ENCODE results near the gene FTSJ1.
"Not testable (repeated sequence)": the region's sequence is repeated elsewhere in the genome, so short reads cannot be mapped to it uniquely, and the experiment has no call there.

FTSJ1 gene

GRCh38 chrX:48514126-48514806 is 38.3 kb downstream of the FTSJ1 start:
- no peak for TF ChIP-seq CTCF (IDR thresholded peaks at IDR 0.05; ENCODE audit: control insufficient read depth, extremely low read depth, insufficient read depth)
- no peak overlapping the region for H3K4me3 ChIP-seq (ENCODE audit: low read depth, low read length)

GRCh38 chrX:48514868-48515460 is 39.0 kb downstream of the FTSJ1 start:
- DNase-seq (ENCODE audit: low read depth) = no peak
- H3K4me3 ChIP-seq (ENCODE audit: low read depth, low read length) = no peak overlapping the region
- TF ChIP-seq CTCF (IDR thresholded peaks at IDR 0.05; ENCODE audit: control insufficient read depth, extremely low read depth, insufficient read depth) = no peak

More at GRCh38 chrX:48514126-48514806, 38.3 kb downstream of the FTSJ1 start:
- DNase-seq (ENCODE audit: low read depth) = no peak

GRCh38 chrX:48515842-48516241 is 39.8 kb downstream of the FTSJ1 start:
- H3K4me3 ChIP-seq (ENCODE audit: low read depth, low read length) = no peak overlapping the region
- DNase-seq (ENCODE audit: low read depth) = no peak
- TF ChIP-seq CTCF (IDR thresholded peaks at IDR 0.05; ENCODE audit: control insufficient read depth, extremely low read depth, insufficient read depth) = no peak

GRCh38 chrX:48516285-48516684 is 40.3 kb downstream of the FTSJ1 start:
- no peak for TF ChIP-seq CTCF (IDR thresholded peaks at IDR 0.05; ENCODE audit: control insufficient read depth, extremely low read depth, insufficient read depth)
- no peak overlapping the region for H3K4me3 ChIP-seq (ENCODE audit: low read depth, low read length)
- no peak for DNase-seq (ENCODE audit: low read depth)

- no peak overlapping the region for H3K4me3 ChIP-seq (ENCODE audit: low read depth, low read length)
- no peak for TF ChIP-seq CTCF (IDR thresholded peaks at IDR 0.05; ENCODE audit: control insufficient read depth, extremely low read depth, insufficient read depth)
- DNase-seq (ENCODE audit: low read depth) = no peak
Measured at GRCh38 chrX:48516987-48517386, 41.0 kb downstream of the FTSJ1 start.

- not testable (repeated sequence) for H3K4me3 ChIP-seq (ENCODE audit: low read depth, low read length); DNase-seq (ENCODE audit: low read depth)
Measured at GRCh38 chrX:48519481-48519880, 43.5 kb downstream of the FTSJ1 start.

- no peak for TF ChIP-seq CTCF (IDR thresholded peaks at IDR 0.05; ENCODE audit: control insufficient read depth, extremely low read depth, insufficient read depth)
- no peak overlapping the region for H3K4me3 ChIP-seq (ENCODE audit: low read depth, low read length)
- no peak for DNase-seq (ENCODE audit: low read depth)
Measured at GRCh38 chrX:48520455-48520854, 44.5 kb downstream of the FTSJ1 start.
